GM18519 (cell line): Measurements from ENCODE around the gene CLEC5A.
A peak's percentile ranks its signal among the peaks of the same experiment; 100 is the strongest.
"Not testable (repeated sequence)": the region's sequence is repeated elsewhere in the genome, so short reads cannot be mapped to it uniquely, and the experiment has no call there.

Experiments used
- ATAC-seq: cut with Tn5 transposase; IDR thresholded peaks from one replicate; pipeline ENCODE4 v1.9.1; 2021; ENCODE audit warnings: mild to moderate bottlenecking, moderate library complexity; ENCODE audit not compliant: unreplicated experiment, low FRiP score

CLEC5A gene

DNA sequence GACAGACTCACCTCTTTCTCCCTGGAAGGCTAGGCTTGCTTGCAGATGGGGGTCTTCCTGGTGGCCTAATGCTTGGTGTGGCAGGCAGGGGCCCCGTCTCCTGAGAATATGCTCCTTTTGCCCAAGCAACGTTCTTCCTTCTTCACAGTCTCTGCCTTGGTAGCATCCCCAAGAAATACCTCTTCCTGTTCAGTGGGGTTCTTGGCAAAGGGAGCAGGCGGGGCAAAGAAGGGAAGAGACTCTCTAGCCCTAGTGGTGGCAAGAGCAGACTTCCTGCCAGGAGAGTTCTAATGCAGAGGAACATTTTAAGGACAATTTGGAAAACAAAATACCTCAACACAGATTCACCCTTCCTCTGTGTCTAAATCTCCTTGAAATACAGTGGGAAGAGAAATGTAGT, at the start of gene CLEC5A:
CLEC5A (minus strand) TSS at position 179 of the 400 bp plus-strand sequence. CDS start 682 bp downstream, outside the sequence.
- no peak for ATAC-seq

DNA sequence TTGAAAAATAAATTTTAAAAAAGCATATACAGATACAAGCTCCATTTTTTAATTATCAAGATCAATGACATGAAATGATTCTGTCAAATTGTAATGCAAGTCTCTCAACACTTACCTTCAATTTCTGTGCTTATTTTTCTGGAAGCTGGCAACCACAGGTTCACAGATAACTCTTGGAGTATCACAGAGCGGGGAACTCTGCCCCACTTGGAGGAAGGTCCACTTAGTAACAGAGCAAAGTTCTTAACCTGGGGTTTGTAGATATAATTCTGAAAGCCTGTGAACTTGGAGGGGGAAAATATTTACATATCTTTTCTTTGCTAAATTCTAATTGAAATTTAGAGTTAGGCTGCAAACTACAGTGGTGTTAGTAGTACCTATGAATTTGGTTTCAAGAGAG, 46.6 kb upstream of the CLEC5A start:
- ATAC-seq, result no peak

DNA sequence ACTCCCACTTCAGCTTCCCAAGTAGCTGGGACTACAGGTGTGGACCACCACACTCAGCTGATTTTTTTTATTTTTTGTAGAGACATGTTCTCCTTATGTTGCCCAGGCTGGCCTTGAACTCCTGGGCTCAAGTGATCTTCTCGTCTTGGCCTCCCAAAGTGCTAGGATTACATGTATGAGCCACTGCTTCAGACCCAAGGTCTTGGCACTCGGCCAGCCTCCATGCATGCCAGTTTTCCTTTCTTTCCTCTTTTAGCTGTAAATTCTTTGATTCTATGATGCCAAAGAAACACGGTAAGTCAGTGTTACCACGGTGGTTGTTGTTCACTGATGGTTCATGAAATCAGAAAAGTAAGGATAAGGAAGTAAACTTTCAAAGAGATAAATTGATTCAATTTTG, 45.9 kb upstream of the CLEC5A start:
- no peak for ATAC-seq

DNA sequence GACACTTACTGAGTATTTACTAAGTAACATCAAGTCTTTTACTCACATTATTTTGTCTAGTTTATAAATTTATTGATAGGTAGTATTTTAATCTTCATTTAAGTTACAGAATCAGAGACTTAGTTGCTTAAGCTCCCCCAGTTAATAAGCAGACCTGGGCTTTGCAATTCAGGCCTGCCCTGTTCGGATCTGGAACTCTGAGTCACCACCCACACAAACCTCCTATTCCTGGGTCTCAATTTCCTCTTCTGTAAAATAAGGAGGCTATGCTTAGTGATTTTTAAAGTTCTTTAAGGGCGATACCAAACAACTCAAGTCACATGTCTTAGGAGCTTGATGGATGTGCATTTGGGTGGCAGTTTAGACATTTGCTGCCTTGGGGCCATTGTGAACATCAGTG, 45.4 kb upstream of the CLEC5A start:
- no peak for ATAC-seq

DNA sequence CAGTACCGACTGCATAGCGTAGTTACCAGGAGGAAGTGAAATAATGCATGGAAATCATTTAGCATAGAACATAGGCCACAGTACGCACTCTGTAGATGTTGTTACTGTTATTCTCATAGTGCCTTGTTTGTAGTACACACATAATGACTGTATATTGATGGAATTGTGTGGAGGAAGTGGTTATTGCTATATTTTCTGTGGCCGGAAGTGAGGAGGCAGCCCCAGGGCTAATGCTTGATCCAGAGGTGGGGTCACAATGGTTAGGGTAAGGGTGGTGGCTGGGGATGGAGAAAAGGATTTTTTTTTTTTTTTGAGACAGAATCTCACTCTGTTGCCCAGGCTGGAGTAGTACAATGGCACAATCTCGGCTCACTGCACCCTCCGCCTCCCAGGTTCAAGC, 44.4 kb upstream of the CLEC5A start:
- ATAC-seq, result no peak

DNA sequence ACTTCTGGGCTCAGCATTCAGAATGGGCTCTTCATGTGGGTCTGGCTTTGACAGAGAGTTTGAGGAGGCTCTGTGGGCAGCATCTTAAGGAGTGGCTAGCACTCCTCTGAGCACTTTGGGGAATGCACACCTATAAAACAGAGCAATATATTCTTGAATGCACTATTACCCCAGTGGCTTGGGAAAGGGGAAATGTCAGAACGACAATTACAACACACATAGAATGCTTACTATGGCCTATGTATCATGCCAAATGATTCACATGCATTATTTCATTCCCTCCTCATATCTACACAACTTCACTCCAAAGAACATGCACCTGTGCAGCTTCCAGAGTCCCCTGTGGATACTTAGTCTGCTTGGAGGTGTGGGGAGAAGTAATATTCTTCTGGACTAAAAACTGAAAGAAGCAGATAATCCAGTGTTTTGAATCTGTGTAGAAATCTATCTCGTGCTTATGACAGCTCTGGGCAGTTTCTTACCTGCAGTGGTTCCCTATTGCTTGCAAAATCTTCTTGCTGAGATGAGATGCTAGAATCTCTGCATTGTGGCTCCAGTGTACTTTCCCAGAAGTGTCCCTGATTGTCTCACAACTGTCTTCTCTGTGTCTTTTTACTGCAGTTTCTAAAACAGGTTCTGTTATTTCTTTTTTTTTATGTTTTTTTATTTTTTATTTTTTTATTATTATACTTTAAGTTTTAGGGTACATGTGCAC, 43.4 kb upstream of the CLEC5A start:
- no peak for ATAC-seq

DNA sequence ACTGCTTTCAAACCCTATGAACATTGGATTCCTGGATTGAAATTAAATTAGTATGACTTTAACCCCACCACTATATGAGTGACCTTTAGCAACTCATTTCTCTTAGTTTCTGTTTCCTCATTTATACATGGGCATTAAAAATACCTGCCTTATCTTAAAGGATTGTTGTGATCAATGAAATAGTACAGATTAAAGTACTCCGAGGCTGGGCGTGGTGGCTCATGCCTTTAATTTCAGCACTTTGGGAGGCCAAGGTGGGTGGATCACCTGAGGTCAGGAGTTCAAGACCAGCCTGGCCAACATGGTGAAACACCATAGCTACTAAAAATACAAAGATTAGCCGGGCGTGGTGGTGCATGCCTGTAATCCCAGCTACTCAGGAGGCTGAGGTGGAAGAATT, 41.0 kb upstream of the CLEC5A start:
- not testable (repeated sequence) for ATAC-seq

DNA sequence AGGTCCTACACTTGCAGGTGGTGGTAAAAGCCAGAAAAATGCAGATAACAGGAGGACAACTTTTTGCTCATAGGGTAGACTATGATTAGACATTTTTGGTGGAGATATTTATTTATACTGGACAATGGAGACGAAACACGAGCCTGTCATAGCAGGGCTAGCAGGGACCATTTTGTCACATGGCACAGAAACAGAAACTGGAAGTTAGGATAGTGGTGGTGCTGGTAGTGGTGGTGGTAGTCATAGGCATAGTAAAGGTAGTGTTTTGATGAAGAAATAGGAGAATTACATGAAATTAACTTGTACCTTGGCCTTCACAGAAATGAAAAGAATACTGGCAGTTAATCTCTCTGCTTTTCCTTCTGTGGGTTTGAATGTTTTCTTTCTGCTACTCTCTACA, 40.1 kb upstream of the CLEC5A start:
- no peak for ATAC-seq

DNA sequence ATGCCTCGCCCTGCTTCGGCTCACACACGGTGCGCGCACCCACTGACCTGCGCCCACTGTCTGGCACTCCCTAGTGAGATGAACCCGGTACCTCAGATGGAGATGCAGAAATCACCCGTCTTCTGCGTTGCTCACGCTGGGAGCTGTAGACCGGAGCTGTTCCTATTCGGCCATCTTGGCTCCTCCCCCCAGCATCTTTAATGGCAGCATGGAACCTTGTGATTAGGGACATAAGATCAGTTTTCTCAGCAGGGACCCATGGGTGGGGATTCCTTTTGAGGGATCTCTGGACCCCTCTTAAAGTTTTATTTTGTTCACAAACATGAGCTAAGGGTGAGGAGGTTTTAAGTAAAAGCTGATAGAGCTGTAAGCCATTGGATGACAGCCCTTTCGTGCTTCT, 39.2 kb upstream of the CLEC5A start:
- not testable (repeated sequence) for ATAC-seq

DNA sequence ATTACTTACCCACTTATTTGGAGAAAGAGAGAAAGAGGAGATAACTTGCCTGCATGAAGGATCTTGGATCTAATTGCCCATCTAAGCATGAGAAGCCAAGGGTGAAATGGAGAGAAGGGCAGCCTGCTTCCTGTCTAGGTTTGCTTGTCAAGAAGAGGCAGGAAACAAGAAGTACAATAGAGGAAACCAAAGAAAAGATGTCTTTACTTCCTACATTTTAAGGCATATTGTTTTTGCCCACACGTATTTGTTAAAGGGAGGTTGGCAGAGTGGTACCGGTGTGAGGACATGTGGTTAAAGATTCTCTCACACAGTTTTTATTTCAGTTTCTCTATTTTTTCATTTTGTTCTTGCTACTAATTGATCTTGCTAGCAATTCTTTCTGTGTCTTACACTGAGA, 32.8 kb upstream of the CLEC5A start:
- ATAC-seq, result no peak

DNA sequence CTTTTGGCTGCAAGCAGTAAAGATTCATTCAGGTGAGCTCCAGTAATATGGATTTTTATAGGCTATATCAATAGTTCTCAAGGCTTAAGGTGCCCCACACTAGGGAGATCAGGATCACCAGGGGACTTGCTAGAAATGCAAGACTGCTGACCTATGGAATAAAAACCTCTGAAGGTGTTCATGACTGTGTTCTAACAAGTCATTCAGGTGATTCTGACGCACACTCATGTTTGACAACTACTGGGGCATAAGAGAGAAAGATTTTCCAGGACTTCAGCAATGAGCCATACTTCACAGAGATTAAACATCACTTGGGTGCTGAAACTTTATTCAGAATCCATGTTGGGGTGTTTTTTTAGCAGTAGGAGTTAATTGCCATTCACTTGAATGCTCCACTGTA, 31.6 kb upstream of the CLEC5A start:
- ATAC-seq, result no peak

DNA sequence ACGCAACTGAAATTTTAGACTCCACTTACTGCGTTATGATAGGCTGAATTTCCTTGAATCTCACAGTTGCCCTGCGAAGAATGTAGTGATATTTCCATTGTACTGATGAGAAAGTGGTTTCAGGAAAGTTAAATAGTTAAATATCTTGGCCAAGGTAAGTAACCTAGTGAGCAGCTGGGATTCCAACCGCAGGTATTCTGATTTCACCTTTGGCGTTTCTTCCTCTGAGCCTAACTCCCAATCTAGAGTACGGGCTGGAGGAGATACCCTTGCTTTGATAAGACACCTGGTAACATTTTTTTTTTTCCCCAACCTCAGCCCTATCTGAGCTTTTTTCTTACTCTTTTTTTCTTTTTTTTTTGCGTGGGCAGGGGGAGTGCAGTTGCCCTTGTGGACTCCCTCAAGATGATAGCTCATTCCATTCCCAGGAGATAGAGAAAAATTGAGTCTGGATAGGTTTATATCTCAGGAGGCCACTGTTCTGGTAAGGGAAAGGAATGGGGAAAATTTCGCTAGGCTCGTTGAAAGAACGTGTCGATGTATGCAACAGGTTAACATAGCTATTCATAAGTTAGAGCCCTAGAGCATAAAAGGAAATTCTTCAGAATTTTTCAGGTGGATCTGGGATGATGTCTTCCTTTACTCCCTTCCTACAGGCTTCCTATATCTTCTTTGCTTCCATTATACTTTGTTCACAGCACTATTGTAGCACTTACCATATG, 29.9 kb upstream of the CLEC5A start:
- no peak for ATAC-seq

DNA sequence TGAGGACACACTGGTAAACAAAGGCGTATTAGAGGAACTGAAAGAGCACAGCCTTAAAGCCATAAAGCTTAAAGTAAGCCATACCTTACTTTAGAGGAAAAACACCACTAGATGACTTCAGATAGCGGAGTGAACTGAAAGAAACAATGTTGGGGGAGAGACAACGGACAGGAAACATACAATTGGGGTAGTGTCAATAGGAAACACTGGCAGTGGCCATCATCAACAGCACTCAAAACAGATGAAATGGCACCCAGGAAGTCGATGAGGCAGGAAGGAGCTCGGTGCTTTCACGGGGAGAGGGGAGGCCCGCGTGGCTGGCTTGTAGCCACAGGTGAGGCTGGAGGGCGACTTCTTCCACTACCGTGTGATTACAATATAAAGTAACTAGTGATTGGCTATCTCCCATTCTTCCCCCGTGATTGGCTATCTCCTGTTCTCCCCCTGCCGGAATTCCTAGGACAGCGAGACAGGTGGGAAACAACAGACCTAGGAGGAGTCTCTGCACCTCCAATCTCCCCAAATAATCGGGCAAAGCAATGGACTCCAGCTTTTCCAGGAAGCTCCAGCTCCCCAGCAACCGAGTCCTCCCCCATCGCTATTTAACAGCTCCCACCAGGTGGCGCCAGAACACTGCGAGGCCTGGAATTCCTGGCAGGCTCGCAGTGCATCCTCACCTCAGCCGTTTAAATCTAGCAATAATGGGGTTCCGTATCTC, 29.2 kb upstream of the CLEC5A start:
- peak; percentile 62 for ATAC-seq

DNA sequence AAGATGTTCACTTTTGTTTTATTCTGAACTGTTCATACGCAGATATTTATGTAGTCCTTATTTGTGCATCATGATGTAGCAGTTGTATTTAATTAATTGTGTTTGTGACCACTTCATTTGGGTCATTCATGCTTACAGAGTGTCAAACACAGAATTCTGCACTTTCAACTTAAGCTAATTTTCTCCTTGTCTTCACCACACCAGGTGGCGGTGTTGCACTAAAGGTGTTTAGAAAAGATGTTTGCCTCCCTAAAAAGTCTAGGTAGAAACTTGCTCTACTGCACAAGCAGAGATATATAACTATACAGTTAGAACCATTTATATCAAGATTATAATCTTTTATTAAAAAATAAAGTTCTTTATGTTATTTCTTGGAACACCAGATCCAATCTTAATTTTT, 28.1 kb upstream of the CLEC5A start:
- ATAC-seq, result no peak

DNA sequence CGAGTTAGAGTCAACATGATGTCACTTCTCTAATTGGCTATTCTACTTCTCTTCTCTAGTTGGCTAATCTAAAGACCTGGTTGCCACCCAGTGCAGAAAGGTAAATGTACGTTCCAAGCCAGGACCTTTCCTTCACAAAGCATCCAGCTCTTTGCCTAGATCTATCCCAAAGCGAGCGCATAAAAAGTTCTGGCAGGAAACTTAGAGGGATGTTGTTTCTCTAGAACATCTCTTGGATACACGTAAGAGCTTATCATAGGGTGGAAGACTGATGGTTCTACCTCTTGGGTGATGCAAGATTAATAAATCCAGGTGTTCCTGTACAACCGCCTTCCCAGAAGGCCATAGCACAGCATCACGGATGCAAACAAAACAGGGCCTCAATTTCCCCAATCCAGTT, 26.9 kb upstream of the CLEC5A start, which contains the start of gene TAS2R38:
TAS2R38 (minus strand) TSS at position 101 of the 400 bp plus-strand sequence; CDS start at position 17, 84 bp downstream.
- no peak for ATAC-seq

DNA sequence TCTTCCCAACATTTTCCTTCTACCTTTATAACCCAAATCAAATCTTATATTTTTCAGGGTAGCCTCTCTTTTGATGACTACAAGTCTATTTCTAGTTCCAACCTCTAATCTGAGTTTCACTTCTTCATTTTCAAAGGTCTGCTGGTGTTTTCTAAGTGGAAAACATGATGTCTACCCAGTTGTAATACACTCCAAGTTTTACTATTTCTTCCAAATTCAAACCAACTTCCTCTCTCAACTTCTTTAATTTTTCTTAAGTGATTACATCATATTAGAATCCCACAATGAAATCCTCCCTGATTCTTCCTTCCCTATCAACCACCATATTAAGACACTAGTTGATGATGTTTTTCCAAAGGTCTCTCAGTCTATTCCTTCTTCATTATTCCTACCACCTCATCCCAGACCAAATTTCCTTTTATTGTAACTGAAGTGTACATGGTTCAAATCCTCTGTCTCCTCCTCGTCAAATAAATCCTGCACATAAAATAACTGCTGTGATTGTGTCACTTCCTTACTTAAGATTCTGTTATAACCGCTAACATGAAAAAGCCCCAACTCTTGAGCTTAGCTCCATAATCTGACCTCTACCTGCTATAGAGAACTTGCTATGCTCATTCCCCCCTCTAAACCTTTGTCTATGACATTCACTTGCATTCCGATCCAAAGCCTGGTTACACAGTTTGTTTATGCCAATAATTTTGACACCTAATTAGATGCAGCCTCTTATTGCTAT, 14.1 kb upstream of the CLEC5A start:
- peak; percentile 97 for ATAC-seq

DNA sequence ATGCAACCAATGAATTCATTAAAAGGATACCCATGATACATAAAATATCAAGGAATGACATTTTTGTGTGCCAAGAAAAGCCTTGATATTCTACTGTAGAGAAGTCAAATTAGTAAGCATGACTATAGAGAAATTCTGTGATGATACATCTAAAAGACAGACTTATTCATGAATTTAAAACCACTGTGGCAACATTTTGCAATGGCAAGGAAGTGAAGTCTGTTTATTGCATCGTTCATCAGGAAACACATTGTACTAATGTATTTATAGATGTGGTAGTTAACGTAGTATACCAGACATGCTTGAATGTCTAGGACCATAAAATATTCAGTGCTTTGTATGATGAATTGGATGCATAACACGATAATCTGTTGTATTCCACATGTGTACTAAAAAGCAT, 9.3 kb upstream of the CLEC5A start:
- ATAC-seq, result no peak

DNA sequence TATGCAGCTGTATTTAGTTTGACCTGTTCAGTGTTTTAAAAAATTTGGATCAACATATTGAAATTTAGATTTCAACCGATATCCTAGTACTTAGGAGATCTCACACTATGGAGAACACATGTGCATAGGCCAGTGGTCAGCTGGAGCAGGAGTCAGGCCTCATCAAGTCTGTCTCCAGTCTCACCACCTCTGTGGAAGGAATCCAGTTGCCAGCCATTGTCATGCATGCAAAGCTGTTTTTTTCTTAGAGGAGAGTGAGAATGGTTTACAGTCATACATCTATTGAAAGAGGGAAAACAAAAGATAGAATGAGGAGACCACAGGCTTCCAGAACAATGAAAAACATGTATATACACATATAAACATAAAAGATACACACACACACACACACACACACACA, 7.6 kb upstream of the CLEC5A start:
- no peak for ATAC-seq

DNA sequence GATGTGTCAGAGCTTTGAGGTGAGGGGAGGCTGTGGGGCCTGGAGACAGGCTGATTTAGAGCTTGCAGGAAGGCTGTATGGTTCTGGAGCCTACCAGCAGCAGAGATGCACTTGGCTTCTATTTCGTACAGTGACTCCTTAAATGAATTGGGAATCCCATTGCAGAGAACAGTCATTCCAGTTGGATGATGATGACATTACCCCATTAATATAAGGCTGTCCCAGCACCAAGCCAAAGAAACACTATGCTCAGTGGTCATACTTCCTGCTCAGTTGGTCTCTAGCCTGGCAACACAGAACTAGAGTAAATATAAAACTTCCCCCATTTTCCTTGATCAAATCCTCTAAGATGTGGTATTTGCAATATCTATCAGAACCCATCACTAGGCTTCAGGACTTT, 5.7 kb upstream of the CLEC5A start:
- no peak for ATAC-seq

DNA sequence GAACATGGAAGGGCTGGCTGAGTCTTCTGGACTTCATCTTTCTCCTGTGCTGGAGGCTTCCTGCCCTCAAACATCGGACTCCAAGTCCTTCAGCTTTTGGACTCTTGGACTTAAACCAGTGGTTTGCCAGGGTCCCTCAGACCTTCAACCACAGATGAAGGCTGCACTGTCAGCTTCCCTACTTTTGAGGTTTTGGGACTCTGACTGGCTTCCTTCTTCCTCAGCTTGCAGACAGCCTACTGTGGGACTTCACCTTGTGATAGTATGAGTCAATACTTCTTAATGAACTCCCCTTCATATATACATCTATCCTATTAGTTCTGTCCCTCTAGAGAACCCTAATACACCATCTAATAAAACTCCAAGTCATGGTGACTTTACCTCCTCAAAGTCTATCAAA, 4.0 kb upstream of the CLEC5A start:
- ATAC-seq, result no peak

DNA sequence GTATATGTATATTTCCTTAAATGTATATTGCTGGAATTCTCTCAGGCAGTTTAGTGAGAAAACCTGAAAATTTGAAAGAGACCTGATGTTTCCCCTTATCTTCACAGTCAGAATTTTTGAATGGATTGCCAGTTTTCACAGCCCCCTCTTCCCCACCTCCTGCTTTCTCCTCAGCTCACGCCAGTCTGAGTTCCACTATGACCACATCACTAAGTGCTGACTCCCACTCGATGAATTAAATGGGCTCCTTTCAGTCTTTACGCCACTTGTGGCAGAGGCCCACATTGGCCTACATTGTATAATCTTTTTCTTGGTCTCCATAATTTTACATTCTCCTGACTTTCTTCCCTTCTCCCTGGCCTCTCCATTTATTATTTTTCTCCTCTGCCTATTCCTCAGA, 3.1 kb upstream of the CLEC5A start:
- ATAC-seq, result no peak
